ENCODE results near the gene SRPK2. TPM values are rescaled to one million over a fixed set of nuclear protein-coding genes. Genes with fewer than 3 reads are reported as not detected.

SRPK2 gene
- polyA plus RNA-seq, 1 donor from 2014 or later = 118 TPM

- Histone ChIP-seq H3K36me3 (ENCODE audit: insufficient read depth, low read length) (peaks cover 11% of the 10 kb centered on the region), H3F3A (ENCODE audit: insufficient read depth, low read length, poor library complexity, severe bottlenecking) (no peaks in the 10 kb centered on the region), H3K27ac (ENCODE audit: low read length) (no peak overlapping the region), H4K20me1 (ENCODE audit: insufficient read depth) (no peaks in the 10 kb centered on the region), H3K9me2 (ENCODE audit: insufficient read depth, low read length) (no peaks in the 10 kb centered on the region), H3K27me3 (ENCODE audit: insufficient read depth, low read depth, low read length) (no peaks in the 10 kb centered on the region), H3K9me3 (ENCODE audit: low read length) (no peaks in the 10 kb centered on the region), H2AFZ (ENCODE audit: low read depth, low read length) (no peak overlapping the region), H3K79me2 (replicated peaks; ENCODE audit: insufficient read depth, low read length) (no peaks in the 10 kb centered on the region), H3K4me2 (ENCODE audit: low read length) (no peak overlapping the region), H3K4me3 (ENCODE audit: low read length) (no peak overlapping the region), H3K9ac (ENCODE audit: low read length) (no peak overlapping the region)
- no peak for TF ChIP-seq EP300 (conservative IDR thresholded peaks at IDR 0.05; ENCODE audit: poor library complexity, severe bottlenecking)
- no peak for TF ChIP-seq TAF1 (IDR thresholded peaks at IDR 0.05; ENCODE audit: low read depth)
- no peak for TF ChIP-seq RAD21 (conservative IDR thresholded peaks at IDR 0.05)
Measured at GRCh38 chr7:105118612-105119600, 269.8 kb downstream of the SRPK2 start.

DNA sequence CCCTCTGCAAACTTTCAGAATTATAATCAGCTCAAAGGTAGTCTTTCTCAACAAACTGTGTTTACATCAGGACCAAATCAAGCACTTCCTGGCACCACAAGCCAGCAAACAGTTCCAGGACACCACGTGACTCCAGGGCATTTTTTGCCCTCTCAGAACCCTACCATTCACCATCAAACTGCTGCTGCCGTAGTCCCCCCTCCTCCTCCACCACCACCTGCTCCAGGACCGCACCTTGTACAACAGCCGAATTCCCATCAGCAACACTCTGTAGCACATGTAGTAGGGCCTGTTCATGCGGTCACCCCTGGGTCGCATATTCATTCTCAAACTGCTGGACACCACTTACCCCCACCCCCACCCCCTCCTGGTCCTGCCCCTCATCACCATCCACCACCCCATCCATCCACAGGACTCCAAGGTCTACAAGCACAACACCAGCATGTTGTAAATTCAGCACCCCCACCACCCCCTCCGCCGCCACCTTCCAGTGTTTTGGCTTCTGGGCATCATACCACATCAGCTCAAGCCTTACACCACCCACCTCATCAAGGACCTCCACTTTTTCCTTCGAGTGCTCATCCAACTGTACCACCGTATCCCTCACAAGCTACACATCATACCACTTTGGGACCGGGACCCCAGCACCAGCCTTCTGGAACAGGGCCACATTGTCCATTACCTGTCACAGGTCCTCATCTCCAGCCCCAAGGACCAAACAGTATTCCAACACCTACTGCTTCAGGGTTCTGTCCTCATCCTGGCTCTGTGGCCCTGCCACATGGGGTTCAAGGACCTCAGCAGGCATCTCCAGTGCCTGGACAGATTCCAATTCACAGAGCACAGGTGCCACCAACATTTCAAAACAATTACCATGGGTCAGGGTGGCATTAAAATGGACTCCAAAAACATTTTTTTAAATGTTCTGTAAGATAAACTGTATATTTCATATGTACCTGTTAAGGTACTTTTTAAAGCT lies 276.0 kb downstream of the SRPK2 start:
- H2AFZ ChIP-seq (ENCODE audit: low read depth, low read length) = no peak overlapping the region
- no peak overlapping the region for H3K9ac ChIP-seq (ENCODE audit: low read length)
- H3K27me3 ChIP-seq (ENCODE audit: insufficient read depth, low read depth, low read length) = no peaks in the 10 kb centered on the region
- TF ChIP-seq EP300 (conservative IDR thresholded peaks at IDR 0.05; ENCODE audit: poor library complexity, severe bottlenecking) = no peak
- TF ChIP-seq POLR2AphosphoS5 (IDR thresholded peaks at IDR 0.05) = peak; percentile 29
- peaks cover 6% of the 10 kb centered on the region for H4K20me1 ChIP-seq (ENCODE audit: insufficient read depth)
- H3K27ac ChIP-seq (ENCODE audit: low read length) = no peak overlapping the region
- H3K9me3 ChIP-seq (ENCODE audit: low read length) = no peaks in the 10 kb centered on the region
- H3K36me3 ChIP-seq (ENCODE audit: insufficient read depth, low read length) = peaks cover 39% of the 10 kb centered on the region
- H3K79me2 ChIP-seq (replicated peaks; ENCODE audit: insufficient read depth, low read length) = no peaks in the 10 kb centered on the region
- no peak overlapping the region for H3K4me3 ChIP-seq (ENCODE audit: low read length)
- no peaks in the 10 kb centered on the region for H3K9me2 ChIP-seq (ENCODE audit: insufficient read depth, low read length)
- no peaks in the 10 kb centered on the region for H3F3A ChIP-seq (ENCODE audit: insufficient read depth, low read length, poor library complexity, severe bottlenecking)
- H3K4me2 ChIP-seq (ENCODE audit: low read length) = no peak overlapping the region

DNA sequence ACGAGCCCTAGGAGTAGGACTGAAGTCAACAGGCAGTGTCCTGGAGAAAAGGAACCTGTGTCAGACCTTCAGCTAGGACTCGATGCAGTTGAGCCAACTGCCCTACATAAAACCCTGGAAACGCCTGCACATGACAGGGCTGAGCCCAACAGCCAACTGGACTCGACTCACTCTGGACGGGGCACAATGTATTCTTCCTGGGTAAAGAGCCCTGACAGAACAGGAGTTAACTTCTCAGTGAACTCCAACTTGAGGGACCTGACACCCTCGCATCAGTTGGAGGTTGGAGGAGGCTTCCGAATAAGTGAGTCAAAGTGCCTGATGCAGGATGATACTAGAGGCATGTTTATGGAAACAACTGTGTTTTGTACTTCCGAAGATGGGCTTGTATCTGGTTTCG lies 281.3 kb downstream of the SRPK2 start:
- Histone ChIP-seq H3K9me3 (ENCODE audit: low read length) (no peaks in the 10 kb centered on the region), H3K27ac (ENCODE audit: low read length) (no peak overlapping the region), H2AFZ (ENCODE audit: low read depth, low read length) (no peak overlapping the region), H3K27me3 (ENCODE audit: insufficient read depth, low read depth, low read length) (no peaks in the 10 kb centered on the region), H3K9ac (ENCODE audit: low read length) (no peak overlapping the region), H3F3A (ENCODE audit: insufficient read depth, low read length, poor library complexity, severe bottlenecking) (peaks cover 7% of the 10 kb centered on the region), H3K79me2 (replicated peaks; ENCODE audit: insufficient read depth, low read length) (no peaks in the 10 kb centered on the region), H3K9me2 (ENCODE audit: insufficient read depth, low read length) (no peaks in the 10 kb centered on the region), H3K4me3 (ENCODE audit: low read length) (no peak overlapping the region), H3K36me3 (ENCODE audit: insufficient read depth, low read length) (peaks cover 46% of the 10 kb centered on the region), H3K4me2 (ENCODE audit: low read length) (no peak overlapping the region), H4K20me1 (ENCODE audit: insufficient read depth) (peaks cover 16% of the 10 kb centered on the region)
- TF ChIP-seq SMC3 (conservative IDR thresholded peaks at IDR 0.05; ENCODE audit: poor library complexity) = no peak
- no peak for TF ChIP-seq EZH2 (IDR thresholded peaks at IDR 0.05; ENCODE audit: borderline replicate concordance, insufficient read depth, low read length, poor library complexity, severe bottlenecking)
- no peak for TF ChIP-seq POLR2AphosphoS5 (IDR thresholded peaks at IDR 0.05)
- no peak for TF ChIP-seq REST (IDR thresholded peaks at IDR 0.05; ENCODE audit: borderline replicate concordance)
- TF ChIP-seq RAD21 (conservative IDR thresholded peaks at IDR 0.05) = no peak

Data from neural cell (in vitro differentiated cells).